DND-41 (cell line): Measurements from ENCODE around the gene RPL35.

Experiments used
- CTCF ChIP-seq: IDR thresholded peaks from 2 replicates; pipeline ENCODE4 v1.5.1; 2012; ENCODE audit warnings: borderline replicate concordance, low read length, moderate library complexity, mild to moderate bottlenecking; ENCODE audit not compliant: poor library complexity, severe bottlenecking; ENCODE audit errors: extremely low read depth
- EZH2 ChIP-seq: IDR thresholded peaks from 3 replicates; pipeline ENCODE4 v1.6.1; 2012; ENCODE audit warnings: borderline replicate concordance, low read depth, mild to moderate bottlenecking, moderate library complexity, low read length, inconsistent platforms; ENCODE audit not compliant: severe bottlenecking

GRCh38 chr9:124908098-124908497, 46.3 kb upstream of the RPL35 start:
- no peak for TF ChIP-seq CTCF
- no peak for TF ChIP-seq EZH2
